Measurements from ENCODE around the gene SERINC2. TPM values are rescaled to one million over a fixed set of nuclear protein-coding genes. Genes with fewer than 3 reads are reported as not detected.

Gene SERINC2
- total RNA-seq, 3 donors from 2014 or later (not counting 1 experiment from before 2014, with no cell fraction given): 0.25 to 1.1 (median 0.40) TPM

- Mint-ChIP-seq H3K36me3 (no peaks in the 10 kb centered on the region), H3K27me3 (ENCODE audit: low read depth in 2 of 2) (peaks cover 6 to 9% of the 10 kb centered on the region in 2 donors), H3K27ac (no peak overlapping the region), H3K9me3 (no peaks in the 10 kb centered on the region), H3K4me1 (peaks cover 7 to 12% of the 10 kb centered on the region in 2 donors), H3K4me3 (no peak overlapping the region)
- no peak overlapping the region for H3K4me3 ChIP-seq (ENCODE audit: low read length)
- intact Hi-C loops (cut with micrococcal nuclease): no loop called here
- no peak for ATAC-seq
- H3K27me3 ChIP-seq (ENCODE audit: control insufficient read depth, insufficient read depth, low read length): no peaks in the 10 kb centered on the region
- H3K27ac ChIP-seq (ENCODE audit: low read length): no peak overlapping the region
- 79% methylated on average over 28 of the region's 28 CpGs for WGBS (ENCODE audit: insufficient coverage)
- H3K4me1 ChIP-seq (ENCODE audit: control insufficient read depth, insufficient read depth, low read length): no peaks in the 10 kb centered on the region
- DNase-seq: no peak
- no peak for TF ChIP-seq CTCF (IDR thresholded peaks at IDR 0.05)
- H3K9me3 ChIP-seq (ENCODE audit: control insufficient read depth, insufficient read depth, low read length): no peaks in the 10 kb centered on the region
- H3K36me3 ChIP-seq (ENCODE audit: control insufficient read depth, insufficient read depth, low read length): no peaks in the 10 kb centered on the region
Observed at GRCh38 chr1:31425301-31426081, 12.5 kb downstream of the SERINC2 start.

GRCh38 chr1:31426249-31426922 is 13.4 kb downstream of the SERINC2 start:
- Mint-ChIP-seq H3K27me3 (ENCODE audit: low read depth in 2 of 2) (peaks cover 6 to 9% of the 10 kb centered on the region in 2 donors), H3K27ac (no peak overlapping the region), H3K36me3 (no peaks in the 10 kb centered on the region), H3K4me3 (no peak overlapping the region), H3K4me1 (peaks cover 7 to 12% of the 10 kb centered on the region in 2 donors), H3K9me3 (no peaks in the 10 kb centered on the region)
- no peaks in the 10 kb centered on the region for H3K27me3 ChIP-seq (ENCODE audit: control insufficient read depth, insufficient read depth, low read length)
- no peak for TF ChIP-seq CTCF (IDR thresholded peaks at IDR 0.05)
- H3K4me3 ChIP-seq (ENCODE audit: low read length): no peak overlapping the region
- intact Hi-C loops (cut with micrococcal nuclease): no loop called here
- no peak overlapping the region for H3K27ac ChIP-seq (ENCODE audit: low read length)
- H3K4me1 ChIP-seq (ENCODE audit: control insufficient read depth, insufficient read depth, low read length): no peaks in the 10 kb centered on the region
- H3K9me3 ChIP-seq (ENCODE audit: control insufficient read depth, insufficient read depth, low read length): no peaks in the 10 kb centered on the region
- ATAC-seq (no peak), DNase-seq (no peak)
- WGBS (ENCODE audit: insufficient coverage): 82% methylated on average over 12 of the region's 14 CpGs
- H3K36me3 ChIP-seq (ENCODE audit: control insufficient read depth, insufficient read depth, low read length): no peaks in the 10 kb centered on the region

GRCh38 chr1:31427322-31427721 is 14.3 kb downstream of the SERINC2 start:
- no peak for TF ChIP-seq CTCF (IDR thresholded peaks at IDR 0.05)
- Mint-ChIP-seq H3K27ac (no peak overlapping the region), H3K4me3 (no peak overlapping the region), H3K36me3 (no peaks in the 10 kb centered on the region), H3K27me3 (ENCODE audit: low read depth in 2 of 2) (peaks cover 6 to 9% of the 10 kb centered on the region in 2 donors), H3K9me3 (no peaks in the 10 kb centered on the region), H3K4me1 (peaks cover 7 to 12% of the 10 kb centered on the region in 2 donors)
- 93% methylated on average over 3 of the region's 4 CpGs for WGBS (ENCODE audit: insufficient coverage)
- H3K9me3 ChIP-seq (ENCODE audit: control insufficient read depth, insufficient read depth, low read length): no peaks in the 10 kb centered on the region
- ATAC-seq: no peak
- H3K27me3 ChIP-seq (ENCODE audit: control insufficient read depth, insufficient read depth, low read length): no peaks in the 10 kb centered on the region
- no peaks in the 10 kb centered on the region for H3K4me1 ChIP-seq (ENCODE audit: control insufficient read depth, insufficient read depth, low read length)
- no peak overlapping the region for H3K4me3 ChIP-seq (ENCODE audit: low read length)
- no peak for DNase-seq
- no peaks in the 10 kb centered on the region for H3K36me3 ChIP-seq (ENCODE audit: control insufficient read depth, insufficient read depth, low read length)
- intact Hi-C loops (cut with micrococcal nuclease): no loop called here
- no peak overlapping the region for H3K27ac ChIP-seq (ENCODE audit: low read length)

All from natural killer cell (primary cell).